GM12878 (cell line): ENCODE data around the gene CRTC3. TPM values are rescaled to one million over a fixed set of nuclear protein-coding genes. Genes with fewer than 3 reads are reported as not detected.

Experiments
- ASH2L ChIP-seq: fragments of 300-600, 200-600 bp; sonication (generic); IDR thresholded peaks from 2 replicates; pipeline ENCODE4 v1.6.1; 2017; ENCODE audit warnings: low read depth, mild to moderate bottlenecking, borderline replicate concordance
- CHD2 ChIP-seq: IDR thresholded peaks from 2 replicates; pipeline ENCODE4 v1.6.1; 2011; ENCODE audit warnings: low read depth, low read length, improper control_type of control experiment, borderline replicate concordance
- EED ChIP-seq: sonication (generic); IDR thresholded peaks from 2 replicates; pipeline ENCODE4 v1.6.1; 2016; ENCODE audit warnings: antibody characterized with exemption, low read depth
- EZH2 ChIP-seq: IDR thresholded peaks from 2 replicates; pipeline ENCODE4 v1.6.1; 2012; ENCODE audit warnings: low read depth, mild to moderate bottlenecking, control low read depth, inconsistent platforms, low read length, borderline replicate concordance; ENCODE audit not compliant: control insufficient read depth
- GABPA ChIP-seq: IDR thresholded peaks from 2 replicates; pipeline ENCODE4 v1.6.1; 2014; ENCODE audit warnings: antibody characterized with exemption, low read depth, mild to moderate bottlenecking, inconsistent platforms
- HDAC6 ChIP-seq: fragments of 200-600 bp; sonication (generic); IDR thresholded peaks from one replicate; pipeline ENCODE4 v1.8.0; 2017; ENCODE audit warnings: antibody characterized with exemption; ENCODE audit not compliant: unreplicated experiment
- IRF4 ChIP-seq: IDR thresholded peaks from 2 replicates; pipeline ENCODE4 v1.6.1; 2011; ENCODE audit warnings: low read depth, low read length
- MEF2B ChIP-seq: fragments of 450-650 bp; IDR thresholded peaks from 2 replicates; pipeline ENCODE4 v1.6.1; 2018; ENCODE audit warnings: mild to moderate bottlenecking, moderate library complexity; ENCODE audit not compliant: partially characterized antibody, poor library complexity, severe bottlenecking
- MTA3 ChIP-seq: IDR thresholded peaks from 2 replicates; pipeline ENCODE4 v1.6.1; 2012; ENCODE audit warnings: low read length, inconsistent platforms, borderline replicate concordance
- MXI1 ChIP-seq: fragments of 150-350 bp; IDR thresholded peaks from 2 replicates; pipeline ENCODE4 v1.6.1; 2011; ENCODE audit warnings: low read depth, mild to moderate bottlenecking, inconsistent platforms, low read length, improper control_type of control experiment
- NFIC ChIP-seq: IDR thresholded peaks from 2 replicates; pipeline ENCODE4 v1.6.1; 2012; ENCODE audit warnings: low read depth, mild to moderate bottlenecking, inconsistent platforms, low read length, moderate library complexity
- NR2C1 ChIP-seq: fragments of 450-650 bp; IDR thresholded peaks from 2 replicates; pipeline ENCODE4 v1.6.1; 2017; ENCODE audit warnings: antibody characterized with exemption, mild to moderate bottlenecking, moderate library complexity
- NRF1 ChIP-seq: conservative IDR thresholded peaks from 2 replicates; pipeline ENCODE4 v1.6.1; 2011; ENCODE audit warnings: mild to moderate bottlenecking, low read depth, low read length, improper control_type of control experiment
- PML ChIP-seq: IDR thresholded peaks from 2 replicates; pipeline ENCODE4 v1.6.1; 2012; ENCODE audit warnings: low read length, inconsistent platforms
- POLR2A ChIP-seq: IDR thresholded peaks from 2 replicates; pipeline ENCODE4 v1.6.1; 2011; ENCODE audit warnings: low read depth, mild to moderate bottlenecking, low read length
- POLR2AphosphoS5 ChIP-seq: IDR thresholded peaks from 2 replicates; pipeline ENCODE4 v1.6.1; 2011; ENCODE audit warnings: mild to moderate bottlenecking, low read length, inconsistent platforms
- RUNX3 ChIP-seq: IDR thresholded peaks from 2 replicates; pipeline ENCODE4 v1.6.1; 2012; ENCODE audit warnings: low read length, inconsistent platforms
- SMAD5 ChIP-seq: IDR thresholded peaks from 2 replicates; pipeline ENCODE4 v1.6.1; 2016; ENCODE audit warnings: antibody characterized with exemption, low read depth
- SUPT20H ChIP-seq: IDR thresholded peaks from 2 replicates; pipeline ENCODE4 v1.6.1; 2011; ENCODE audit warnings: low read depth, mild to moderate bottlenecking, low read length, moderate library complexity, borderline replicate concordance; ENCODE audit not compliant: control insufficient read depth
- TCF3 ChIP-seq: IDR thresholded peaks from 2 replicates; pipeline ENCODE4 v1.6.1; 2012; ENCODE audit warnings: low read depth, mild to moderate bottlenecking, low read length, borderline replicate concordance; ENCODE audit not compliant: insufficient read depth
- polyA plus RNA-seq, 11 experiments: library from polyadenylated mRNA; depleted of rRNA in 4 of 11; unstranded in 6 of 11; stranded (reverse) in 5 of 11; fragments of >200 nt; fragmentation: Nextera tagmentation in 4 of 11; fragmentation: Illumina TruSeq in 1 of 11; extraction: Ambion mirVana in 4 of 11; extraction: Trizol in 1 of 11; gene quantifications; 1 replicate in 1 of 11; 2 replicates in 10 of 11; pipeline versions ENCODE4 v1.2.1 to v1.2.3, GENCODE V29; 2011 to 2016; ENCODE audit warnings: inconsistent platforms in 2 of 11, missing spikeins in 2 of 11, low read depth in 1 of 11
- total RNA-seq, 4 experiments: library from RNA; depleted of rRNA in 3 of 4; stranded (reverse); fragments of >200 nt in 3 of 4; fragmentation: Illumina TruSeq in 1 of 4; extraction: Trizol in 1 of 4; gene quantifications; 2 replicates each; pipeline versions ENCODE4 v1.2.1 to v1.2.3, GENCODE V29; 2013 to 2021
- TF ChIP-seq, protein P1 (sequence below): IDR thresholded peaks from 2 replicates; pipeline ENCODE4 v1.6.1; 2012; ENCODE audit warnings: mild to moderate bottlenecking, low read depth, low read length
- TF ChIP-seq, protein P2 (sequence below): fragments of 150-350 bp; IDR thresholded peaks from 2 replicates; pipeline ENCODE4 v1.6.1; 2016; ENCODE audit warnings: low read depth, low read length
- TF ChIP-seq, protein P3 (sequence below): IDR thresholded peaks from 2 replicates; pipeline ENCODE4 v1.6.1; 2012; ENCODE audit warnings: low read depth, low read length, improper control_type of control experiment
- TF ChIP-seq, protein P4 (sequence below): IDR thresholded peaks from 2 replicates; pipeline ENCODE4 v1.6.1; 2011; ENCODE audit warnings: mild to moderate bottlenecking, low read depth, low read length, moderate library complexity; ENCODE audit not compliant: insufficient replicate concordance

Gene CRTC3
- total and polyA plus RNA-seq, 10 of the 15 experiments (the other 5 are each of a cell fraction or from before 2014, with no cell fraction given): 3.5 to 36.9 (median 18.9) TPM

DNA sequence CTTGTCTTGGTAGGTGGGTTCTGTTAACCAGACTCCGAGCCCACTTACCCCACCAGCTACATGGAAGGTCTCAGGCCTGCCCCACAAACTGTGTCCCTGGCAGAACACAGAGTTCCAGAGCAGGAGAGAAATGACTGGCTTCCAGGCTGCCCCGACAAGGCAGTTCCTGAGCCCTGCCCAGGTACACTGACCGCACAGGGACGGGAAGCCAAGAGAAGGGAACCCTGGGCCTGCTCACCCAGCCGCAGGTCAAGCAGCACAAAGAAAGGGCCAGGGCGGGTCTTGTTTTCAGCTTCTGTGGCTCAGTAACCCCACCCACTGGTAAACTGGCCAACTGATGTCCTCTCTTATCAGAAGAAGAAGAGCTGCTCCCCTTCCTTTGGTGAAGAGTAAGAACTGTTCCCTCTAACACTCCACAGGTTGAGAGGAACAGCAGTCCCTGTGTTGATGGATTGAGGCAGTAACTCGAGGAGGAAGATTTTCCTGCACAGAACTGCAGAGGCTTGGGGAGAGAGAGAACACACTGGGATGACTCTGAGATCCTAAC lies 68.4 kb downstream of the CRTC3 start (continued):
- TF ChIP-seq TCF3 (no peak), NR2C1 (no peak), POLR2AphosphoS5 (no peak), HDAC6 (no peak), MTA3 (no peak), NFIC (no peak; the same call in 1 of the 2 replicates), EED (peak; percentile 66; the same call in 1 of the 2 replicates), SUPT20H (no peak), PML (no peak), ASH2L (no peak), NRF1 (no peak), RUNX3 (peak; percentile 60), MXI1 (no peak), SMAD5 (no peak), POLR2A (peak; percentile 59), IRF4 (no peak), MEF2B (no peak), GABPA (no peak), CHD2 (no peak), EZH2 (no peak)
- TF ChIP-seq, protein P1, sequence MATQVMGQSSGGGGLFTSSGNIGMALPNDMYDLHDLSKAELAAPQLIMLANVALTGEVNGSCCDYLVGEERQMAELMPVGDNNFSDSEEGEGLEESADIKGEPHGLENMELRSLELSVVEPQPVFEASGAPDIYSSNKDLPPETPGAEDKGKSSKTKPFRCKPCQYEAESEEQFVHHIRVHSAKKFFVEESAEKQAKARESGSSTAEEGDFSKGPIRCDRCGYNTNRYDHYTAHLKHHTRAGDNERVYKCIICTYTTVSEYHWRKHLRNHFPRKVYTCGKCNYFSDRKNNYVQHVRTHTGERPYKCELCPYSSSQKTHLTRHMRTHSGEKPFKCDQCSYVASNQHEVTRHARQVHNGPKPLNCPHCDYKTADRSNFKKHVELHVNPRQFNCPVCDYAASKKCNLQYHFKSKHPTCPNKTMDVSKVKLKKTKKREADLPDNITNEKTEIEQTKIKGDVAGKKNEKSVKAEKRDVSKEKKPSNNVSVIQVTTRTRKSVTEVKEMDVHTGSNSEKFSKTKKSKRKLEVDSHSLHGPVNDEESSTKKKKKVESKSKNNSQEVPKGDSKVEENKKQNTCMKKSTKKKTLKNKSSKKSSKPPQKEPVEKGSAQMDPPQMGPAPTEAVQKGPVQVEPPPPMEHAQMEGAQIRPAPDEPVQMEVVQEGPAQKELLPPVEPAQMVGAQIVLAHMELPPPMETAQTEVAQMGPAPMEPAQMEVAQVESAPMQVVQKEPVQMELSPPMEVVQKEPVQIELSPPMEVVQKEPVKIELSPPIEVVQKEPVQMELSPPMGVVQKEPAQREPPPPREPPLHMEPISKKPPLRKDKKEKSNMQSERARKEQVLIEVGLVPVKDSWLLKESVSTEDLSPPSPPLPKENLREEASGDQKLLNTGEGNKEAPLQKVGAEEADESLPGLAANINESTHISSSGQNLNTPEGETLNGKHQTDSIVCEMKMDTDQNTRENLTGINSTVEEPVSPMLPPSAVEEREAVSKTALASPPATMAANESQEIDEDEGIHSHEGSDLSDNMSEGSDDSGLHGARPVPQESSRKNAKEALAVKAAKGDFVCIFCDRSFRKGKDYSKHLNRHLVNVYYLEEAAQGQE: no peak
- TF ChIP-seq, protein P2, sequence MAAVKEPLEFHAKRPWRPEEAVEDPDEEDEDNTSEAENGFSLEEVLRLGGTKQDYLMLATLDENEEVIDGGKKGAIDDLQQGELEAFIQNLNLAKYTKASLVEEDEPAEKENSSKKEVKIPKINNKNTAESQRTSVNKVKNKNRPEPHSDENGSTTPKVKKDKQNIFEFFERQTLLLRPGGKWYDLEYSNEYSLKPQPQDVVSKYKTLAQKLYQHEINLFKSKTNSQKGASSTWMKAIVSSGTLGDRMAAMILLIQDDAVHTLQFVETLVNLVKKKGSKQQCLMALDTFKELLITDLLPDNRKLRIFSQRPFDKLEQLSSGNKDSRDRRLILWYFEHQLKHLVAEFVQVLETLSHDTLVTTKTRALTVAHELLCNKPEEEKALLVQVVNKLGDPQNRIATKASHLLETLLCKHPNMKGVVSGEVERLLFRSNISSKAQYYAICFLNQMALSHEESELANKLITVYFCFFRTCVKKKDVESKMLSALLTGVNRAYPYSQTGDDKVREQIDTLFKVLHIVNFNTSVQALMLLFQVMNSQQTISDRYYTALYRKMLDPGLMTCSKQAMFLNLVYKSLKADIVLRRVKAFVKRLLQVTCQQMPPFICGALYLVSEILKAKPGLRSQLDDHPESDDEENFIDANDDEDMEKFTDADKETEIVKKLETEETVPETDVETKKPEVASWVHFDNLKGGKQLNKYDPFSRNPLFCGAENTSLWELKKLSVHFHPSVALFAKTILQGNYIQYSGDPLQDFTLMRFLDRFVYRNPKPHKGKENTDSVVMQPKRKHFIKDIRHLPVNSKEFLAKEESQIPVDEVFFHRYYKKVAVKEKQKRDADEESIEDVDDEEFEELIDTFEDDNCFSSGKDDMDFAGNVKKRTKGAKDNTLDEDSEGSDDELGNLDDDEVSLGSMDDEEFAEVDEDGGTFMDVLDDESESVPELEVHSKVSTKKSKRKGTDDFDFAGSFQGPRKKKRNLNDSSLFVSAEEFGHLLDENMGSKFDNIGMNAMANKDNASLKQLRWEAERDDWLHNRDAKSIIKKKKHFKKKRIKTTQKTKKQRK: no peak
- TF ChIP-seq, protein P3, sequence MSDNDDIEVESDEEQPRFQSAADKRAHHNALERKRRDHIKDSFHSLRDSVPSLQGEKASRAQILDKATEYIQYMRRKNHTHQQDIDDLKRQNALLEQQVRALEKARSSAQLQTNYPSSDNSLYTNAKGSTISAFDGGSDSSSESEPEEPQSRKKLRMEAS: no peak
- TF ChIP-seq, protein P4, sequence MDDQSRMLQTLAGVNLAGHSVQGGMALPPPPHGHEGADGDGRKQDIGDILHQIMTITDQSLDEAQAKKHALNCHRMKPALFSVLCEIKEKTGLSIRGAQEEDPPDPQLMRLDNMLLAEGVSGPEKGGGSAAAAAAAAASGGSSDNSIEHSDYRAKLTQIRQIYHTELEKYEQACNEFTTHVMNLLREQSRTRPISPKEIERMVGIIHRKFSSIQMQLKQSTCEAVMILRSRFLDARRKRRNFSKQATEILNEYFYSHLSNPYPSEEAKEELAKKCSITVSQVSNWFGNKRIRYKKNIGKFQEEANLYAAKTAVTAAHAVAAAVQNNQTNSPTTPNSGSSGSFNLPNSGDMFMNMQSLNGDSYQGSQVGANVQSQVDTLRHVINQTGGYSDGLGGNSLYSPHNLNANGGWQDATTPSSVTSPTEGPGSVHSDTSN: no peak
